ENCODE results near the gene ZNF772.
"Not testable (repeated sequence)": the region's sequence is repeated elsewhere in the genome, so short reads cannot be mapped to it uniquely, and the experiment has no call there.

ZNF772 gene
- 2.3 to 17.7 (median 5.2) reads per million in 3 experiments for total RNA-seq

DNA sequence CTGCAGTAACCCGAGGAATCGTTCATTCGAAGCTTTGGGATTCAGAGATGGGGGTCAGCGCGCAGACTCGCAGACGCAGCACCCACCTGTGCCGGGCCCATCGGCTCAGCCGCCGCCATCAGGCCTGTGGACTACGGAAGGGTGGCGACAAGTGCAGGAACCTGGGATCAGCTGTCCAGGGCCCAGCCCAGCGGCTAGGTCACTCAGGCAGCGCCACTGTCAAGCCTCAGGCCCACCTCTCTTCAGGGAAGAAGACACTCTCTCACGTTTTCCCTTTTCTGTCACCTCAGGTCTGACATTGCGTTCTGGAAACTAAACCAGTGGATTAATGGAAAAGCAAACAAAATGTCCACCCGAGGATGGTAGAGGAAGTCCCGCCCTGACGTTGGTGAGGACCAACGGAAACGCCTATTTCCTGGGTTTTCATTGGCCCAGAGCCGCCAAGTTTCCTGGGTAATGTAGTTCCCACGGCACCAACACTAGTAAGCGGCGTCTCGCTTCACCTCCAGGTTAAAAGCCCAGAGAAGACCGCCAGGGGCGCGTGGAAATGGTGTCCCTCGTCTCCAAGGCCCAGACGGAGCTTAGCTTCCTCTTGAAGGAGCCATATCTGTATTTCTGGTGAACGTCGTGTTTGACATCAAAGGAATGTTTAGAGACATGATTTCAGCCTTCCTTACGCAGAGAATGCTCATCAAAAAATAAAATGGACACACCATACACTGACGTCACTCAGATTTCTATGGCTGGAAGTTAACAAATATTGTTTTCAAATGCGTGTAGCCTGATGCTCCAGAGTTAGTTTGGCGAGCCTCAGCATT lies at the start of gene ZNF772:
ZNF772 (minus strand) TSS at position 376 of the 818 bp plus-strand sequence; CDS start at position 119, 257 bp downstream.
- DNase-seq, result peak; percentile 89

GRCh38 chr19:57518021-57518420 lies 40.7 kb upstream of the ZNF772 start:
- DNase-seq, result not testable (repeated sequence)

- DNase-seq, result no peak
Observed at GRCh38 chr19:57515255-57515654, 37.9 kb upstream of the ZNF772 start.

DNA sequence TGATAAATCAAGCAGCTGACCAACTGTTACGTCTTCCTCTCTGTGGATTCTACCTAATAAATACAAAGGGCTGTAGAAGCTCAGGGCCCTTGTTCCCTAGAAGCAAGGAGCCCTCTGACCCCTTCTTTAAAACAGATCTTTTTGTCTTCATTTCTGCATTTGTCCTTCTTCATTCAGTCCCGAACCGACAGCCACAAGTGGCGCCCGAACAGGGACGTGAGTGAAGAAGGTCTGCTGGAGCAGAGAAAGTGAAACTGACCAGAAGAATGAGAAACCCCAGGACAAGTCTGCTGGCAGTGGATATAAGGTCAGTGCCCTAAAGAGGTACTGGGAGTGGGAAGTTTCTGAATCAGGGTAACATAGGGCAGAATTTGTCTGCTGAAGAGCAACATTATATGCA lies 35.5 kb upstream of the ZNF772 start:
- DNase-seq, result no peak

- no peak for DNase-seq
Observed at GRCh38 chr19:57511484-57511883, 34.1 kb upstream of the ZNF772 start.

DNA sequence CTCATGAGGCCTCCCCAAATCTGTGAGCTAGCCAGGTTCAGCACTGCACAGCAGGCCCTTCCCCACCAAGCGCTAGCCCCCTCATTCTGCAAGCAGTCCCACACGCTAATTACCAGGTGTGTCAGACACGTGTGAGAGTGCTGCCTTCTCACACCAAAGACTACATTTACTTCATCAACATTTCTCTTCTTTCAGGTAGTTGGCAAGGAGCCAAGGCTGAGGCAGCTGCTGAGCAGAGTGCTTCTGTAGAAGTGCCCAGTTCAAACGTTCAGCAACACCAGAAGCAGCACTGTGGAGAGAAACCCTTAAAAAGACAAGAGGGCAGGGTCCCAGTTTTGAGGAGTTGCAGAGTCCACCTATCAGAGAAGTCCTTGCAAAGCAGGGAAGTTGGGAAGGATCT lies 28.8 kb upstream of the ZNF772 start:
- DNase-seq, result no peak

GRCh38 chr19:57500400-57500799 lies 23.0 kb upstream of the ZNF772 start:
- not testable (repeated sequence) for DNase-seq

GRCh38 chr19:57499680-57500395 lies 22.5 kb upstream of the ZNF772 start, which contains the start of gene ZNF773:
Gene ZNF773, plus strand, starts transcription at chr19:57499938. Its CDS starts 143 bp downstream, at chr19:57500081.
- peak; percentile 93 for DNase-seq

DNA sequence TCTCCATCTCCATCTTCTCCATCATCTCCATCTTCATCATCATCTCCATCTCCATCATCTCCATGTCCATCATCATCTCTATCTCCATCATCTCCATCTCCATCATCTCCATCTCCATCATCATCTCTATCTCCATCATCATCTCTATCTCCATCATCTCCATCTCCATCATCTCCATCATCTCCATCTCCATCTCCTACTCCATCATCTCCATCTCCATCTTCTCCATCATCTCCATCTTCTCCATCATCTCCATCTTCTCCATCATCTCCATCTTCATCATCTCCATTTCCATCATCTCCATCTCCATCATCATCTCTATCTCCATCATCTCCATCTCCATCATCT lies 21.9 kb upstream of the ZNF772 start:
- DNase-seq, result not testable (repeated sequence)

GRCh38 chr19:57488299-57488644 lies 10.9 kb upstream of the ZNF772 start:
- DNase-seq, result not testable (repeated sequence)

DNA sequence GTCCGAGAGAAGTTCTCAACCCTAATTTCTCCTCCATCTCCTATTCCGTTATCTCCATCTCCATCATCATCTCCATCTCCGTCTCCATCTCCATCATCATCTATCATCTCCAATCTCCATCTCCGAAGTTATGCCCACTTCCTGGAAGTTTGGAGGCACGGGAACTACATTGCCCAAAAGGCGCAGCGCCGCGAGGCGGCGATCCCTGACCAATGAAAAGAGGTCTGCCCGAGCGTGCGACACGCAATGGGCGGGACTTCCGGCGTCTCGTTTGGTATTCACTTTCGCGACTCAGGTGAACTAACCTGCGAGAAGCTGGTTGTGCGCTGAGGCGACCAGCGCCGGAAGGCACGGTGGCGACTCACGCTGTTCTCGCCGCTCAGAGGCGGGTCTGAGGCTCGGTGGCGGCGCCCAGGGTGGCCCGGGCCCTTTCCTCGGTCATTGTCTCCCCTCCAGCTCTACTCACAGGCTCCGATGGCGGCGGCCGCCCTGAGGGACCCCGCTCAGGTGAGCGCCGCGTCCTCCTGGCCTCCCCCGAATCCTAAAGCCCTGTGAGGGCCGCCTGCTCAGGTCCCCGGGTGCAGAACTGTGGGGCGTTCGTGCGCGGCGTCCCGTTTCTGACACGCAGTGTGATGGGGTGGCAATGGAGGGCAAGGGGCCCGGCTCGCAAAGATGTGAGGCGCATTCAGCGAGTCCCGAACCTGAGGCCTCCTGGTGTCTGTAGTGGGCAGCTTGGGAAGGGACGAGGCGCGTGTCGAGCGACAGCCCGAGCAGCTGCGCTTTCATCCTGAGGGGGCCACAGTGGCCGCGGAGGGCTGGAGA lies 10.3 kb upstream of the ZNF772 start, which contains the start of gene ZNF419:
ZNF419 (plus strand) TSS at position 274 of the 822 bp plus-strand sequence; CDS start at position 475, 201 bp downstream.
- peak; percentile 91 for DNase-seq

DNA sequence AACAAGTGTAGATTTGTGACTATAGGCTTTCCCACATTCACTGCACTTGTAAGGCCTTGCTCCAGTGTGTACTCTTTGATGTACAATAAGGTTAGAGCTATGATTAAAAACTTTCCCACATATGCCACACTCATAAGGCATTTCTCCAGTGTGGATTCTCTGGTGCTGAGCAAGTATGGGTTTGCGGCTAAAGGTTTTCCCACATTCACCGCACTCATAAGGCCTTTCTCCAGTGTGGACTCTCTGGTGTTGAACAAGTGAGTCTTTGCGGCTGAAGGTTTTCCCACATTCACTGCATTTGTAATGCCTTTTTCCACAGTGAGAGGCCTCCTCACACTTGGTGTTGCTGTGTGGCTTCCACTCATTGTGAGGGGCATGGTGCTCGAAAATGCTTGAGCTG lies 3.7 kb downstream of the ZNF772 start:
- no peak for DNase-seq

DNA sequence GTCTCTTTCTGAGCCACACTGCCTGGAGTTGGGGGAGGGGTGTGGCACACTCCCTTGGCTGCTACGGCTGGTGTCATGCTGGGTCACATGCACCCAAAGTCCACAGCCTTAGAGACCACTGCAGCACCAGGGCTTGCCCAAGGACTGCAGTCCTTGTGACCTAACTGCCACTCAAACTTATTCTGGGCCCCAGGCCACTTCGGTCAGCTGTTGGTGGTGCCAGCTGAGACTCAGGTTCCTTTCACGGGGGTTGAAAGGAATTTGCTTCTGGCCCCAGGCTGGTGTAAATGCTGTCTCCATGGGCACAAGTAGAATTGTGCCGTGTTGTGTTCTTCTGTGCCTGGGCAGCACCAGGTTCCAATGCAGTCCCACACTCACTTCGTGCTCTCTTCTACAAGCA lies 10.9 kb downstream of the ZNF772 start:
- DNase-seq, result no peak

DNA sequence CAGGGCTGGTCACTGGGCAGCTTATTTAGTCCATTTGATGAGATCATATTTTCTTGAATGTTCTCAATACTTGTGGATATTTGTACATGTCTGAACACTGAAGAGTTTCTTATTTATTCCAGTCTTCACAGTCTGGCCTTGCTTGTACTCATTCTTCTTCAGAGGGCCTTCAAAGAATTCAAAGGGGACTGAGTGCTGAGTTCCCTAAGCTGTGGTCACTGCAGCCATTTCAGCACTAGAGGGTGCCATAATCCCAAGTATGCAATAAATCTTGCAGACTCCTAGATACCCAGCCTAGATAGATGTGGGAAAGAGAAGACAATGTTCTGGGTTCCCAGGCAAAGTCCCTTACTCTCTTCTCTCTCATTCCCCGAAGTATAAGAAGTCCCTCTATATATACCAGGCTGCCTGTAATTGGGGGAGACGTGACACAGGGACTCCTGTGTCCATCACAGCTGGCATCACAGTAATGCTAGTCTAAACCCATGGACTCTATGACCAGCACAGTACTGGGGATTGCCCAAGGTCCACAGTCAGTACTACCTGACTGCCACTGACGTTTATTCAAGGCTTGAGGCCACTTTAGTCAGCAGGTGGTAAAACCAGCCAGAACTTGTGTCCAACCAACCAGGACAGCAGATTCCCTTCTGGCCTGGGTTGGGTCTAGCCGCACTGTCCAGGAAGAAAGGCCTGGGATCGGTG lies 11.5 kb downstream of the ZNF772 start:
- peak; percentile 17 for DNase-seq

DNA sequence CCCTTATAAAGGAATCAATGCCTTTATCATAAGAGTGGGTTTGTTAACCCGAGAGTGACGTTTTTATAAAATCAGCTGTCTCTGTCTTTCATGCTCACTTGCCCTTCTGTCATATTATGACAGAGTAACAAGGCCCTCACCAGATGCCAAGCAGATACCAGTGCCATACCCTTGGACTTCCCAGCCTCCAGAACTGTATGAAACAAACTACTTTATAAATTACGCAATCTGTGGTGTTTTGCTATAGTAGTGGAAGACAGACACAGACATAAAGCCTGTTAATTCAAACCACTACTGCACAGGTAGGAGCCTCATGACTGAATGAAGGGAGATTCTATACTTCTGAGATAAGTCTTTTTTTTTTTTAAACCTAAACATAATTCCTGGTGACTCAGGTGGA lies 25.1 kb downstream of the ZNF772 start:
- no peak for DNase-seq

GRCh38 chr19:57443121-57443696 lies 34.2 kb downstream of the ZNF772 start:
- DNase-seq, result no peak

DNA sequence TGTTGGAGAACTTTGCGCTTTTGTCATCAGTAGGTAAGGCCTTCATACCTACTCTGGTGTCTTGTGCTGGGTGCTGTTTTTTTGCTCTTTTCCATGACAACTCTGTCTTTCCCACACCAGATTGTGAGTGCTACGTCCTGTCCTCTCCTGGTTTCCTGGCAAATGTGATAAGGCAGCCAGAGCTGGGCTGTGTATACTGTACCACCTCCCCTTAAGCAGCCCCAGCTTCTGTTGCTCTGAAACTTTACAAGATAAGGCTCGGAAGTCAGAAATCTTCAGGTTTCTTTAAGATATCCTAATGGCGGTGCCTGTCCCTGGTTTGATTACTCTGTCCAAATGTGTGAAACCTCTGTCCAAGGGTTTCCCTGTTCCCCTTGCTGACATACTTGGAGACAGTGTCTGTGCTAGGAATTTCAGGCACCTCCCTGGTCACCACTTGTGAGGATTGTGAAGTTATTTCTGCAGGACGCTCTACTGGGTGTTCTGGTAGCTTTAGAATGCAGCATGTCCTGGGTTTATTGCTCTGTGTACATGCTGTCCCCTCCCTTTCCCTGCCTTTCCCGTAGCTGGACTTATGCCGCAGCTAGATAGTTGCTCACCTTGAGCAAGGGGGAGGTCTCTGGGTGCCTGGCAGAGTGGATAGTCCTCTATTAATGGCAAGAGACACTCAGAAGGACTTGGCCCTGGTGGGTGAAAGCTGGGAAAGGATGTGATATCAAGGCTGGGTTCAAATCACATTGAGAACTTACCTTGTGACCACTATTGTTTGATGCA lies 35.2 kb downstream of the ZNF772 start:
- no peak for DNase-seq

DNA sequence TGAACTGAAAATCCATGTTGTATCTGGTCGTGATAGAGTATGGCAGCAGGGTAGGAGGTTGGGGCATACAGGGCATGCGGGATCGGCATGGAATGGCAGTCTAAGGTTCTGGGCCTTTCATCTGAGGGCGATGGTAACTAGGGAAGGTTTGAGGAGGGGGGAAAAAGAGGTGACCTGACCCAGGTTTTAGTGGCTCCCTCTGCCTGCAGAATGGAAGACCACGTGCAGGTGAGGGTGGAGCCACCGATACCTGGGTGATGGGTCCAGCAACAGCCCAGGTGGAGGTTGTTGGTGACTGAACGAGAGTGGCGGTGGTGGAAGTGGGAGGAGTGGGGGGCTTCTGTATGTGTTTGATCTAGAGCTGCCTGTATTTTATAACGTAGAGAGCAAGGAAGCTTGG lies 38.4 kb downstream of the ZNF772 start:
- DNase-seq, result no peak

DNA sequence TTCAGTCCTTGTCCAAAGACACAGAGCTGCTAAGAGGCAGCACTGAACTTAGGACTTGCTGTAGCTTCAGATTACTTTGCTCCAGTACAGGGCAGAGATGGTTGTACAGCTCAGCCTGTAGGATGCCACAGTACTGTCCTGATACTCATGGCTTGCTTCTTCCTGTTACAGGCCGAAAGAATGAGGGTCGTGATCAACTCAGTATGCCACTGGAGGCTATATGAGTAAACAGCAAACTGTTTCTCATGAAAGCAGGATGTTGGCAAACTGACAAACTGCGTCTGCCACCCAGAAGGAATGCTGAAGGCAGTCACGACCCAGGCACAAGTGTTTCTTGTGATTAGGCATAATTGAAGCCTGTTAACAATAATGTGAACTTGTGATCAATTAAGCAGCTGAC lies 39.4 kb downstream of the ZNF772 start:
- DNase-seq, result no peak

GRCh38 chr19:57436417-57436816 lies 40.9 kb downstream of the ZNF772 start:
- no peak for DNase-seq
